HCT116 (cell line): ENCODE measurements around the gene CRLF1.
A peak's percentile ranks its signal among the peaks of the same experiment; 100 is the strongest.

Experiments
- EZH2 ChIP-seq: fragments of 200-600 bp; sonication (generic); IDR thresholded peaks from 2 replicates; pipeline ENCODE4 v1.6.1; 2017; ENCODE audit warnings: antibody characterized with exemption, mixed run types
- POLR2AphosphoS5 ChIP-seq: IDR thresholded peaks from 2 replicates; pipeline ENCODE4 v1.6.1; 2011; ENCODE audit warnings: mild to moderate bottlenecking, low read depth, low read length, moderate library complexity
- SIN3A ChIP-seq: IDR thresholded peaks from 2 replicates; pipeline ENCODE4 v1.6.1; 2012; ENCODE audit warnings: low read depth
- SP1 ChIP-seq: IDR thresholded peaks from 2 replicates; pipeline ENCODE4 v1.6.1; 2012; ENCODE audit warnings: low read depth
- ZNF274 ChIP-seq: fragments of 200-500 bp; sonication (Bioruptor generic); IDR thresholded peaks from 2 replicates; pipeline ENCODE4 v1.6.1; 2014; ENCODE audit warnings: mild to moderate bottlenecking, low read depth, low read length, inconsistent platforms
- TF ChIP-seq, protein P1 (sequence below), 3 experiments: fragments of 200-600 bp in 1 of 3; sonication (generic) in 1 of 3; IDR thresholded peaks in 2 of 3; conservative IDR thresholded peaks in 1 of 3; 2 replicates each; pipeline ENCODE4 v1.5.1; 2012 to 2017; ENCODE audit warnings: low read depth in 2 of 3, low read length in 2 of 3, antibody characterized with exemption in 1 of 3, borderline replicate concordance in 1 of 3, control low read depth in 1 of 3, mild to moderate bottlenecking in 1 of 3, mixed read lengths in 1 of 3, mixed run types in 1 of 3, moderate library complexity in 1 of 3; ENCODE audit not compliant: insufficient read depth in 1 of 3

DNA sequence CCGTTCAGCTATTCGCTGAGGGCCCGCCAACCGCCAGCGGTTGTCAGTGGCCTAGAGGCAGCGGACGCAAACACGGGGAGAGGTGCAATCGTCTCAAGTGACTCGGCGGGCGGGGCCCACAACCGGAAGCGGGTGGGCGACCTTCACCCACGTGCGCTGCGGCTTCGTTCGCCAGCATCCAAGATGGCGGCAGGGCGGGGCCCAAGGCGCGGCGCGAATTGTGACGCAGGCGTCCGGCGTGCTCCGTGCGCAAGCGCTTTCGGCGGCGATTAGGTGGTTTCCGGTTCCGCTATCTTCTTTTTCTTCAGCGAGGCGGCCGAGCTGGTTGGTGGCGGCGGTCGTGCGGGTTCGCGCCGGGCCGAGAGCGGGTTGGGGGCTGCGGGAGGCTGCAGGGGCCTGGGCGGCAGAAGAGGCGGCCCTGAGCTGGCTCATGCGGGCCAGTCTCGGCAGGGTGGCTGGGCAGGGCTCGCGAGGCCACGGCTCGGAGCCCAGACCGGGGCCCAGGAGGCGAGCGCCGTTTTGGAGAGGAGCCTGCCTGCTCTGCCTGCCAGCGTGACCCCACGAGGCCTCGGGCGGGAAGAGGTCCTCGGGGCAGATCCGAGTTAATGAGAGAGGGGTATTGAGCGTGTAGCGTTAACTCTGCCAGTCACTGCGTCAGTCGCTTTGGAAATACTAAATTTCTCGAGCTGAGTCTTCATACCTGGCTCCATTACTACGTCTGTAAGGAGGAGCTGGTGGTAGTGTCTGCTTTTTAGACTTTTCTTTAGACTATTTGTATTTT lies 34.8 kb downstream of the CRLF1 start, which contains the start of gene UBA52:
- TF ChIP-seq, protein P1, sequence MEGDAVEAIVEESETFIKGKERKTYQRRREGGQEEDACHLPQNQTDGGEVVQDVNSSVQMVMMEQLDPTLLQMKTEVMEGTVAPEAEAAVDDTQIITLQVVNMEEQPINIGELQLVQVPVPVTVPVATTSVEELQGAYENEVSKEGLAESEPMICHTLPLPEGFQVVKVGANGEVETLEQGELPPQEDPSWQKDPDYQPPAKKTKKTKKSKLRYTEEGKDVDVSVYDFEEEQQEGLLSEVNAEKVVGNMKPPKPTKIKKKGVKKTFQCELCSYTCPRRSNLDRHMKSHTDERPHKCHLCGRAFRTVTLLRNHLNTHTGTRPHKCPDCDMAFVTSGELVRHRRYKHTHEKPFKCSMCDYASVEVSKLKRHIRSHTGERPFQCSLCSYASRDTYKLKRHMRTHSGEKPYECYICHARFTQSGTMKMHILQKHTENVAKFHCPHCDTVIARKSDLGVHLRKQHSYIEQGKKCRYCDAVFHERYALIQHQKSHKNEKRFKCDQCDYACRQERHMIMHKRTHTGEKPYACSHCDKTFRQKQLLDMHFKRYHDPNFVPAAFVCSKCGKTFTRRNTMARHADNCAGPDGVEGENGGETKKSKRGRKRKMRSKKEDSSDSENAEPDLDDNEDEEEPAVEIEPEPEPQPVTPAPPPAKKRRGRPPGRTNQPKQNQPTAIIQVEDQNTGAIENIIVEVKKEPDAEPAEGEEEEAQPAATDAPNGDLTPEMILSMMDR (IDR thresholded peaks at IDR 0.05 in 2 of 3, conservative IDR thresholded peaks at IDR 0.05 in 1 of 3; ENCODE audit: borderline replicate concordance in 1 of 3, insufficient read depth in 1 of 3, low read depth in 2 of 3, low read length in 2 of 3), result no peak
- peak; percentile 93 for TF ChIP-seq POLR2AphosphoS5
- peak; percentile 94 for TF ChIP-seq SP1
- peak; percentile 97 for TF ChIP-seq SIN3A
- no peak for TF ChIP-seq EZH2
- TF ChIP-seq ZNF274, result no peak
